H9 (cell line): ENCODE measurements around the gene BEND7. TPM values are rescaled to one million over a fixed set of nuclear protein-coding genes. Genes with fewer than 3 reads are reported as not detected.
A peak's percentile ranks its signal among the peaks of the same experiment; 100 is the strongest.

Source experiments
- DNase-seq: peaks from one replicate; pipeline ENCODE4 v3.0.0-alpha.2; 2017
- H2AFZ ChIP-seq: one replicate; pipeline ENCODE4 v1.6.1; 2013; ENCODE audit warnings: mild to moderate bottlenecking, low read length, control low read depth, moderate library complexity
- H2AK5ac ChIP-seq: 2 replicates; pipeline ENCODE4 v1.6.1; 2013; ENCODE audit warnings: low read length, control low read depth, mixed read lengths; ENCODE audit not compliant: insufficient read length
- H2BK120ac ChIP-seq: one replicate; pipeline ENCODE4 v1.6.1; 2013; ENCODE audit warnings: low read depth, mild to moderate bottlenecking, low read length, control low read depth, inconsistent platforms; ENCODE audit not compliant: poor library complexity, severe bottlenecking
- H2BK12ac ChIP-seq: 2 replicates; pipeline ENCODE4 v1.6.1; 2013; ENCODE audit warnings: low read length, control low read depth, mixed read lengths, low read depth; ENCODE audit not compliant: insufficient read length
- H2BK15ac ChIP-seq: 2 replicates; pipeline ENCODE4 v1.6.1; 2013; ENCODE audit warnings: low read depth, low read length, control low read depth
- H2BK20ac ChIP-seq: one replicate; pipeline ENCODE4 v1.6.1; 2013; ENCODE audit warnings: low read depth, mild to moderate bottlenecking, low read length, control low read depth, inconsistent platforms; ENCODE audit not compliant: poor library complexity, severe bottlenecking
- H2BK5ac ChIP-seq: 2 replicates; pipeline ENCODE4 v1.6.1; 2013; ENCODE audit warnings: low read length, control low read depth, mixed read lengths; ENCODE audit not compliant: insufficient read length
- H3K14ac ChIP-seq: 2 replicates; pipeline ENCODE4 v1.6.1; 2013; ENCODE audit warnings: low read length, control low read depth; ENCODE audit not compliant: insufficient read depth
- H3K18ac ChIP-seq: 2 replicates; pipeline ENCODE4 v1.6.1; 2013; ENCODE audit warnings: low read depth, mild to moderate bottlenecking, mixed read lengths, low read length, control low read depth; ENCODE audit not compliant: insufficient read length
- H3K23ac ChIP-seq: 2 replicates; pipeline ENCODE4 v1.6.1; 2013; ENCODE audit warnings: low read length, control low read depth, mixed read lengths, low read depth; ENCODE audit not compliant: insufficient read length
- H3K23me2 ChIP-seq: 2 replicates; pipeline ENCODE4 v1.6.1; 2013; ENCODE audit warnings: low read depth, mild to moderate bottlenecking, mixed read lengths, low read length, control low read depth; ENCODE audit not compliant: insufficient read length, poor library complexity, severe bottlenecking
- H3K27ac ChIP-seq: 2 replicates; pipeline ENCODE4 v1.5.1; 2013; ENCODE audit warnings: low read length, control low read depth, mixed read lengths, low read depth; ENCODE audit not compliant: insufficient read length
- H3K27me3 ChIP-seq: 2 replicates; pipeline ENCODE4 v1.6.1; 2013; ENCODE audit warnings: low read length, control low read depth, inconsistent platforms; ENCODE audit not compliant: insufficient read depth
- H3K4ac ChIP-seq: 2 replicates; pipeline ENCODE4 v1.6.1; 2013; ENCODE audit warnings: low read depth, mild to moderate bottlenecking, control low read depth, inconsistent platforms, low read length, moderate library complexity
- H3K4me1 ChIP-seq: 2 replicates; pipeline ENCODE4 v1.6.1; 2013; ENCODE audit warnings: low read length, control low read depth, inconsistent platforms; ENCODE audit not compliant: insufficient read depth
- H3K4me2 ChIP-seq: 2 replicates; pipeline ENCODE4 v1.6.1; 2013; ENCODE audit warnings: low read length, control low read depth, mixed read lengths; ENCODE audit not compliant: insufficient read length, insufficient read depth
- H3K56ac ChIP-seq: 2 replicates; pipeline ENCODE4 v1.6.1; 2013; ENCODE audit warnings: low read depth, mild to moderate bottlenecking, mixed read lengths, low read length, control low read depth; ENCODE audit not compliant: insufficient read length
- H3K79me1 ChIP-seq: 2 replicates; pipeline ENCODE4 v1.6.1; 2013; ENCODE audit warnings: low read depth, mild to moderate bottlenecking, moderate library complexity, low read length, control low read depth, inconsistent platforms; ENCODE audit not compliant: insufficient read depth, poor library complexity, severe bottlenecking
- H3K79me2 ChIP-seq: 2 replicates; pipeline ENCODE4 v1.6.1; 2013; ENCODE audit warnings: low read length, control low read depth, inconsistent platforms; ENCODE audit not compliant: insufficient read depth
- H3K9ac ChIP-seq: 2 replicates; pipeline ENCODE4 v1.6.1; 2013; ENCODE audit warnings: low read length, control low read depth, mixed read lengths; ENCODE audit not compliant: insufficient read length; ENCODE audit errors: extremely low read depth
- H3K9me3 ChIP-seq: one replicate; pipeline ENCODE4 v1.6.1; 2013; ENCODE audit warnings: low read depth, low read length, inconsistent platforms; ENCODE audit not compliant: control insufficient read depth
- H3T11ph ChIP-seq: one replicate; pipeline ENCODE4 v1.6.1; 2013; ENCODE audit warnings: mild to moderate bottlenecking, low read length, control low read depth, inconsistent platforms
- H4K20me1 ChIP-seq: one replicate; pipeline ENCODE4 v1.6.1; 2013; ENCODE audit not compliant: control insufficient read depth, insufficient read length, insufficient read depth
- H4K5ac ChIP-seq: 2 replicates; pipeline ENCODE4 v1.6.1; 2013; ENCODE audit warnings: low read depth, mild to moderate bottlenecking, mixed read lengths, low read length, control low read depth; ENCODE audit not compliant: insufficient read length
- H4K8ac ChIP-seq: replicated peaks from 2 replicates; pipeline ENCODE4 v1.6.1; 2013; ENCODE audit warnings: low read length, control low read depth, mixed read lengths, low read depth; ENCODE audit not compliant: insufficient read length
- H4K91ac ChIP-seq: 2 replicates; pipeline ENCODE4 v1.6.1; 2013; ENCODE audit warnings: low read depth, mild to moderate bottlenecking, moderate library complexity, mixed read lengths, low read length, control low read depth; ENCODE audit not compliant: insufficient read length
- H3K27ac Mint-ChIP-seq, 3 experiments: 2 replicates in 2 of 3; 3 replicates in 1 of 3; pipeline ENCODE4 v1.8.0; 2020 to 2021; ENCODE audit warnings: mixed read lengths in 3 of 3, mild to moderate bottlenecking in 1 of 3, moderate library complexity in 1 of 3
- H3K27me3 Mint-ChIP-seq: 2 replicates; pipeline ENCODE4 v1.8.0; 2021; ENCODE audit warnings: low read depth, mild to moderate bottlenecking, moderate library complexity, mixed read lengths
- H3K36me3 Mint-ChIP-seq, 3 experiments: 2 replicates in 2 of 3; 3 replicates in 1 of 3; pipeline ENCODE4 v1.8.0; 2020 to 2021; ENCODE audit warnings: low read depth in 3 of 3, mixed read lengths in 3 of 3; ENCODE audit not compliant: insufficient read depth in 1 of 3
- H3K4me1 Mint-ChIP-seq, 2 experiments: 2 replicates each; pipeline ENCODE4 v1.8.0; 2020; ENCODE audit warnings: mixed read lengths in 2 of 2
- H3K4me3 Mint-ChIP-seq, 2 experiments: 2 replicates in 1 of 2; 3 replicates in 1 of 2; pipeline ENCODE4 v1.8.0; 2020 to 2021; ENCODE audit warnings: mild to moderate bottlenecking in 2 of 2, mixed read lengths in 2 of 2, moderate library complexity in 1 of 2
- H3K9me3 Mint-ChIP-seq, 2 experiments: 2 replicates in 1 of 2; 3 replicates in 1 of 2; pipeline ENCODE4 v1.8.0; 2020; ENCODE audit warnings: mild to moderate bottlenecking in 2 of 2, mixed read lengths in 2 of 2, moderate library complexity in 1 of 2
- WGBS: extraction: QIAGEN DNeasy Blood & Tissue Kit; methylation state at CpG from one replicate; pipeline ENCODE4 v1.1.7; 2013; ENCODE audit warnings: missing lambda C conversion rate, low lambda C conversion rate, mixed read lengths; ENCODE audit not compliant: insufficient read length; ENCODE audit errors: extremely low coverage; 5-methylcytosine and 5-hydroxymethylcytosine counted together
- total RNA-seq: library from RNA; stranded (reverse); gene quantifications from 2 replicates; pipeline ENCODE4 v1.2.1, GENCODE V29; 2021
- TF ChIP-seq, protein P1 (sequence below): fragments of 200-600 bp; sonication (generic); conservative IDR thresholded peaks from 3 replicates; pipeline ENCODE4 v1.8.0; 2021; ENCODE audit warnings: antibody characterized with exemption, mild to moderate bottlenecking

The BEND7 gene
- total RNA-seq, 1 experiment from 2014 or later = 17.7 TPM

DNA sequence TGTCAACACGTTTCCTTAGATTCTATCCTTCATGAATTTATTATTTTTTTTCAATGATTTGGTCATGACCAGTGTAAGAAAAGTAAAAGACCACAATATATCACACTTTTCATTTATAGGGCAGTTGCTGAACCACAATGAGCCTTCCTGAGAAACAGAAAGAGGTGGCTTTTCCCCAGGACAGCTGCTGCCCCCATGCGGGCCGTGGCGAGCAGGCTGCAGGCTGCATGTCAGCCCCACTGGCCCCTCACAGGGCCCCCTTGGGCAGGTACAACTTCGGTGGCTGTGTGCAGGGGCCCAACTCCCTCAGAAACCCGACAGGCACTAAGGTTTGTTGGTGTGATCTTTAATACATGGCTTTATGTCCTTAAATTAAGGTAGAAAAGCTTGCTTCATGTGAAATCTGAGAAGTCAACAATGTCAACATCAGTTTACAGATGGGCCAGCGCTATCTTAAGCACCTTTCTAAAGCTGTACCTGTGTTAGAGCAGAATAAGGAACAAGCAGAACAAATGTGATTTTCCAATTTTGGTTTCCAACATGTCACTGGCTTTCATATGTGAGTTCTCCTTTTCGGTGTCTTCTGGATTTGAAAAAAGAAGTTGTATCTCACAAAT, 10.6 kb downstream of the BEND7 start:
- Mint-ChIP-seq H3K4me3 (no peak overlapping the region), H3K27ac (no peak overlapping the region), H3K27me3 (no peaks in the 10 kb centered on the region), H3K9me3 (no peaks in the 10 kb centered on the region), H3K36me3 (peaks cover 0 to 2% (median 0%) of the 10 kb centered on the region in 3 experiments; a peak in 1 of 7 replicates), H3K4me1 (peaks cover 10 to 12% of the 10 kb centered on the region in 2 experiments)
- no peak overlapping the region for H3K9ac ChIP-seq
- no peak overlapping the region for H4K91ac ChIP-seq
- no peak overlapping the region for H2BK20ac ChIP-seq
- no CpG with 5 or more reads among the region's 8 CpGs for WGBS
- no peak overlapping the region for H3K14ac ChIP-seq
- no peak overlapping the region for H3K56ac ChIP-seq
- H2AK5ac ChIP-seq = no peak overlapping the region
- H4K20me1 ChIP-seq = no peaks in the 10 kb centered on the region
- no peak overlapping the region for H2BK15ac ChIP-seq
- H4K8ac ChIP-seq = no peak overlapping the region
- no peaks in the 10 kb centered on the region for H3K4me1 ChIP-seq
- no peak overlapping the region for H2BK5ac ChIP-seq
- H3K27me3 ChIP-seq = no peaks in the 10 kb centered on the region
- no peak overlapping the region for H2AFZ ChIP-seq
- no peaks in the 10 kb centered on the region for H3K23me2 ChIP-seq
- H3K9me3 ChIP-seq = no peaks in the 10 kb centered on the region
- no peak overlapping the region for H3T11ph ChIP-seq
- H3K4ac ChIP-seq = no peak overlapping the region
- no peak overlapping the region for H3K23ac ChIP-seq
- no peak overlapping the region for H3K18ac ChIP-seq
- peak; percentile 61 for DNase-seq
- TF ChIP-seq, protein P1, sequence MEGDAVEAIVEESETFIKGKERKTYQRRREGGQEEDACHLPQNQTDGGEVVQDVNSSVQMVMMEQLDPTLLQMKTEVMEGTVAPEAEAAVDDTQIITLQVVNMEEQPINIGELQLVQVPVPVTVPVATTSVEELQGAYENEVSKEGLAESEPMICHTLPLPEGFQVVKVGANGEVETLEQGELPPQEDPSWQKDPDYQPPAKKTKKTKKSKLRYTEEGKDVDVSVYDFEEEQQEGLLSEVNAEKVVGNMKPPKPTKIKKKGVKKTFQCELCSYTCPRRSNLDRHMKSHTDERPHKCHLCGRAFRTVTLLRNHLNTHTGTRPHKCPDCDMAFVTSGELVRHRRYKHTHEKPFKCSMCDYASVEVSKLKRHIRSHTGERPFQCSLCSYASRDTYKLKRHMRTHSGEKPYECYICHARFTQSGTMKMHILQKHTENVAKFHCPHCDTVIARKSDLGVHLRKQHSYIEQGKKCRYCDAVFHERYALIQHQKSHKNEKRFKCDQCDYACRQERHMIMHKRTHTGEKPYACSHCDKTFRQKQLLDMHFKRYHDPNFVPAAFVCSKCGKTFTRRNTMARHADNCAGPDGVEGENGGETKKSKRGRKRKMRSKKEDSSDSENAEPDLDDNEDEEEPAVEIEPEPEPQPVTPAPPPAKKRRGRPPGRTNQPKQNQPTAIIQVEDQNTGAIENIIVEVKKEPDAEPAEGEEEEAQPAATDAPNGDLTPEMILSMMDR = peak; percentile 71
- H2BK12ac ChIP-seq = no peak overlapping the region
- H3K27ac ChIP-seq = no peak overlapping the region
- no peaks in the 10 kb centered on the region for H3K79me1 ChIP-seq
- H2BK120ac ChIP-seq = no peak overlapping the region
- no peaks in the 10 kb centered on the region for H3K79me2 ChIP-seq
- no peak overlapping the region for H3K4me2 ChIP-seq
- H4K5ac ChIP-seq = no peak overlapping the region
